Endothelial cell of umbilical vein (primary cell): ENCODE results near the gene ZNF273.

Experiments used
- EZH2 ChIP-seq: IDR thresholded peaks from 2 replicates; pipeline ENCODE4 v1.6.1; 2012; ENCODE audit warnings: borderline replicate concordance, low read depth, mild to moderate bottlenecking, moderate library complexity, low read length, inconsistent platforms; ENCODE audit not compliant: severe bottlenecking
- FOS ChIP-seq: IDR thresholded peaks from 2 replicates; pipeline ENCODE4 v1.6.1; 2011; ENCODE audit warnings: mild to moderate bottlenecking, low read length, moderate library complexity, borderline replicate concordance; ENCODE audit not compliant: insufficient read depth
- GATA2 ChIP-seq: IDR thresholded peaks from 2 replicates; pipeline ENCODE4 v1.7.0; 2011; ENCODE audit warnings: low read depth, mild to moderate bottlenecking, moderate library complexity, mixed read lengths, low read length; ENCODE audit not compliant: insufficient read length, insufficient read depth
- MAX ChIP-seq: IDR thresholded peaks from 2 replicates; pipeline ENCODE4 v1.6.1; 2011; ENCODE audit not compliant: insufficient read depth, insufficient read length
- MYC ChIP-seq: IDR thresholded peaks from one replicate; pipeline ENCODE4 v1.6.1; 2011; ENCODE audit warnings: mild to moderate bottlenecking, low read depth, low read length
- POLR2A ChIP-seq: IDR thresholded peaks from 2 replicates; pipeline ENCODE4 v1.6.1; 2012; ENCODE audit warnings: low read depth, mild to moderate bottlenecking, control low read depth, low read length
- POLR2AphosphoS5 ChIP-seq: IDR thresholded peaks from 2 replicates; pipeline ENCODE4 v1.6.1; 2012; ENCODE audit warnings: low read depth, mild to moderate bottlenecking, control low read depth, low read length, moderate library complexity; ENCODE audit not compliant: insufficient read depth
- TF ChIP-seq, protein P1 (sequence below), 2 donors: IDR thresholded peaks; 1 replicate in 1 of 2; 2 replicates in 1 of 2; pipeline ENCODE4 v1.5.1; 2011; ENCODE audit warnings: low read length in 2 of 2, mild to moderate bottlenecking in 2 of 2, moderate library complexity in 2 of 2, control low read depth in 1 of 2, inconsistent platforms in 1 of 2, low read depth in 1 of 2; ENCODE audit not compliant: insufficient read depth in 1 of 2; ENCODE audit errors: extremely low read depth in 1 of 2

DNA sequence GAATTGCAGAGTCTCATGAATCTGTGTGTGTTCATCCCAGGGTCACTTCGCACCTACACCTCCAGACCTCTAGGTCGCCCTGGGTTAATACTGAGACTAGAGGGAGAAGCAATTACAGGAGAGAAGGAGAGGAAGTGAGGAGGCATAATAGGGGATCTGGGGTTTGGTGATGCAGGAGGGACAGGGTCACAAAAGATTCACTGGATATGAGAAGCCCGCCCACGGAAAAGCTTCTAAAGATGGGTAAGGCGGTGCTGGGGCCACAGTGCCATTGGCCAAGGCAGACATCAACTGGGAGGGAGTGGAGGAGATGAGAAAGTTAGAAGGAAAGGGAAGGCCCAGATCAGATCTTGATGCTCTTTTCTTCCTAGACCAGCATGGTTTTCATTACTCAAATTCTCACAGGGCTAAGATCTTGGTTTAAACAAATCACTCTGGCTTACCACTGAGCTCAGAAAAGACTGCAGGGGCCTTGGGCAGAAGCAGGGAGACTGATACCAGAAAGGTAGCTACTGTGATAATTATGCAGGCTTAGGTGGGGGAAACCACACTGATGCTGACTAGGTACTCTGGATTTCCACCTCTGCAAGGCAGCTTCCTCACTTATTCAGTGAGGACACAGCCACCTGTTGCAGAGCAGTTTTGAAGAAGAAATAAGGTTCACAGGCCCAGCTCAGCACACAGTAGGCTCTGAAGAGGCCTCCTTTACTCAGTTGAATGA is 17.4 kb upstream of the ZNF273 start:
- TF ChIP-seq, protein P1, sequence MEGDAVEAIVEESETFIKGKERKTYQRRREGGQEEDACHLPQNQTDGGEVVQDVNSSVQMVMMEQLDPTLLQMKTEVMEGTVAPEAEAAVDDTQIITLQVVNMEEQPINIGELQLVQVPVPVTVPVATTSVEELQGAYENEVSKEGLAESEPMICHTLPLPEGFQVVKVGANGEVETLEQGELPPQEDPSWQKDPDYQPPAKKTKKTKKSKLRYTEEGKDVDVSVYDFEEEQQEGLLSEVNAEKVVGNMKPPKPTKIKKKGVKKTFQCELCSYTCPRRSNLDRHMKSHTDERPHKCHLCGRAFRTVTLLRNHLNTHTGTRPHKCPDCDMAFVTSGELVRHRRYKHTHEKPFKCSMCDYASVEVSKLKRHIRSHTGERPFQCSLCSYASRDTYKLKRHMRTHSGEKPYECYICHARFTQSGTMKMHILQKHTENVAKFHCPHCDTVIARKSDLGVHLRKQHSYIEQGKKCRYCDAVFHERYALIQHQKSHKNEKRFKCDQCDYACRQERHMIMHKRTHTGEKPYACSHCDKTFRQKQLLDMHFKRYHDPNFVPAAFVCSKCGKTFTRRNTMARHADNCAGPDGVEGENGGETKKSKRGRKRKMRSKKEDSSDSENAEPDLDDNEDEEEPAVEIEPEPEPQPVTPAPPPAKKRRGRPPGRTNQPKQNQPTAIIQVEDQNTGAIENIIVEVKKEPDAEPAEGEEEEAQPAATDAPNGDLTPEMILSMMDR (IDR thresholded peaks at IDR 0.05; ENCODE audit: extremely low read depth in 1 of 2, insufficient read depth in 1 of 2, low read depth in 1 of 2, low read length in 2 of 2) = no peak
- no peak for TF ChIP-seq POLR2A
- no peak for TF ChIP-seq POLR2AphosphoS5
- TF ChIP-seq EZH2 = no peak
- no peak for TF ChIP-seq MAX
- no peak for TF ChIP-seq MYC
- TF ChIP-seq GATA2 = no peak
- no peak for TF ChIP-seq FOS
